Measurements from ENCODE around the gene SLC46A1.

The SLC46A1 gene

DNA sequence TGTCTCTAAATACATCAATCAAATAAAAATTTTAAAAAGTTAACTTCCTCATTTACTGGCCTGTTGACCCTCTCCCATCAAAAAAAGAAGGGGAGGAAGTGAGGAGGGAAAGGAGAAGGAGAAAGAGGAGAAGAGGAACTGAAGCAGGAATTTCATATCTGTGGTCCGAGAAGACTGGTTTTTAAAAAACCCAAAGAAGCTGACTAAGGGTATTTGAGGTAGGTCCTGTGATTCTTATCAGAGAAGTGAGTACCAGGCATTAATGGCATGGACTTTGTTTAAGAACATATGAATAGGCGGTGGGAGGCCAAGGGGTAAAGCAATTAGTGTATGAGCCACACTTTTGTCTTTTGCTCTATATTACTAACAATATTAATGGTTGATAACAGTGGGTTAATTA, 2.0 kb downstream of the SLC46A1 start:
- no peak for DNase-seq

DNA sequence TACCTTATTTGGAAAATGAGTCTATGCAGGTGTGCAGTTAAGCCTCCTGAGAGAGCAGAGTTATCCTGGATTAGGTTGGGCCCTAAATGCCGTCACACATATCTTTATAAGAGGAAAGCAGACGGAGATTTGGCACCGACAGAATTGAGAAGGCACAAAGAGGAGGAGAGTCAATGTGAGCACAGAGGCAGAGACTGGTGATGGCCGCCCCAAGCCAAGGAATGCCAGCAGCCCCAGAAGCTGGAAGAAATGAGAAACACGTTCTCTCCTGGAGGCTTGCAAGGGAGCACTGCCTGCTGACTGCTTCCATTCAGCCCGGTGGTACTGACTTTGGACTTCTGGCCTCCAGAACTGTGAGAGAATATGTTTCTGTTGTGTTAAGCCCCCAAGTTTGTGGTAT, 3.2 kb downstream of the SLC46A1 start:
- DNase-seq: no peak

DNA sequence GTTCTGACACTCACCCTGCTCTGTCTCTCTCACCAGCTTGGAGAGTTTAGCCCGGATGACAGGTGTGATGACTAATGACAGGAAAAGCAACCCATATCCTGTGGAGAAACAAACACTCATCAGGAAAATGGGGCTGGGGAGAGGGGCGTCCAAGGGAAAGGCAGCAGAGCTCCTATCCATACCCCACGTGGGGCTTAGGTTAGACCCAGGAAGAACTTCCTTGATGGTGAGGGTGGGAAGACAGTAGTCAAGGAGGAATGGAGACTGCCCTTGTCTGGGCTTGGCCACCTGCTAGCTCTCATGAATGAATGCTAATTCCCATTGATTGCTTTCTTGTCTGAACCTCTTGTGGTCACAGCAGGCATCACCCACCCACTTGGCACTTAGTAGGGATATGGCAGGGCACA, 3.8 kb downstream of the SLC46A1 start:
- DNase-seq: no peak

DNA sequence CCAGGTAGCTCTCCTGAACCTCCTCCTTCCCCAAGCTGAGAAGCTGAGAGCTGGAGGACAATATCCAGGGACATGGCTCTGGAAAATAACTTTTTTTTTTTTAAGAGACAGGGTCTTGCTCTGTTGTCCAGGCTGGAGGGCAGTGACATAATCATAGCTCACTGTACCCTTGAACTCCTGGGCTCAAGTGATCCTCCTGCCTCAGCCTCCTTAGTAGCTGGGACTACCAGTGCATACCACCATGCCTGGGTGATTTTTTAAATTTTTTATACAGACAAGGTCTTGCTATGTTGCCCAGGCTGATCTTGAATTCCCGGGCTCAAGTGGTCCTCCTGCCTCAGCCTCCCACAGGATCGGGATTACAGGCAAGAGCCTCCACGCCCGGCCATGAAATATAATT, 6.2 kb downstream of the SLC46A1 start:
- no peak for DNase-seq

DNA sequence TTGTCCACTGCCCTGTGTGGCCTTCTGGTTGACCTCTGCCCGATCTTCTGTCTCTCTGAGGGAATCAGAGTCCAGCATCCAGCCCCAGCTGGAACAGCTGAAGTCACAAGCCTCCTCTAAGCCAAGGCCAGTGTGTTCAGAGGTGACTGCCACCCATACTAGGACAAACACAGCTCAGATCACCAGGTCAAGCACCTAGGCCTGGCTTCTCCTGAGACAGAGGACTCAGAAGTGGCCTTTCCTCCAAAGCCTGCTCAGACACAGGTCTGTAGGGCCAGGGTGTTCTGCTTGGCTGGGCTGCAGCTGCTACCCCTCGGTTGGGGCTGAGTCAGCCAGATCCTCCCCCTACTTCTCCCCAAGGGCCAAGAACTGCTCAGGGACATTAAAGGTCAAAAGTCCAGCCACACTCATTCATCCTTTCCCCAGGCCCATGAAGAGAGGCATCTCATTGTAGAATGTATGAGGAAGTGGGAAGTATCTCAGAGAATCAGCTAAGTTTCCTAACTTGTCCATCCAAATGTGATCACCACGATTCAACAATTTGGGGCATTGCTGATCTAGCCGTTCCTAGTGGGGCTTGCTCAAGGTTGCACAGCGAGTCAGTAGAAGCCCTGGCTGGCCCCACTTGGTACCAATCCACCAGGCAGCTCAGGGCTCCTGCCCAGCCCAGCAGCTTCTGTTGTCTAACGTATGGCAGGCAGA, 7.6 kb downstream of the SLC46A1 start:
- no peak for DNase-seq

DNA sequence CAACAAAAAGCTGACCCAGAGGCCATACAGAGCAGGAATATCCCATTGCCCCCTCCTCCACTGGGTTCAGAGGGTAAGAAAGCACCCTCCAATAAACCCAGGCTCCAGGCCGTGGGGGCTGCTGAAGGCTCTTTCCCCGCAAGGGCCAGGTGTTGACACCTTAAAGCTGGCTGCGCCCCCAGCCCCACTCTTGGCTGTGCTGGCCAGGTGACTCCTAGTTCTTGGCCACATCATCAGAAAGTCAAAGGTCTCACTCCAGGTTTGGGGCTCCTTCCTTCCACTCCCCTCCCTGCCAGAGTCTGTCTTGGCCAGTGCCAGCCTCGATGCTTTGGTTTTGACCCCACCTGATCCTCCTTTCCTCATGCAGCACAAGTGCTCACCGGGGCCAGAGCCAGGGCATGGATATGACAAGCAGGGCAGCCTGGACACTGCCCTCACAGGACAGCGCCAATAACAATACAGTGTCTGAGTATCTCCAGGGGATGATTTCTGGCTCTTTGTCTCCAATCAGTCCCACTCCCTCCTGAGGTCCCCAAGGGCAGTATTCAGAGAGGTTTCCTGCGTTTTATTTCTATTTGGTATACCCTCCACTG, 8.2 kb downstream of the SLC46A1 start:
- DNase-seq: no peak

DNA sequence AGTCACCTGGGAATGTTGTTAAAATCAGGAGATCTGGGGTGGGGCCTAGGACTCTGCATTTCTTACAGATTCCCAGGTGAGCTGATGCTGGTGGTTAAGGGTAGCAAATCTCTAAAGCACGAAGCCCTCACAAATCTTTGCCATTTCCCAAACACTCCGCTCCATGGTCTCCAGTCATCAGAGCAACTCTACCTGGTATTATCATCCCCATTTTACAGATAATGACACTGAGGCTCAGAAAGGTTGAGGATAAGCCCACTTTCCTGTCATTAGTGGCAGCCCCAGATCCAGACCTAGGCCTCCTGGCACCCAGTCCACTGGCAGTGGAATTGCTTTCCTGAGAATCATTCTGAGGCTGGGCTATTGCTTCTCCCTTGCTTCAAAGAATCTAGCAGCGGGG, 8.7 kb downstream of the SLC46A1 start:
- DNase-seq: no peak

DNA sequence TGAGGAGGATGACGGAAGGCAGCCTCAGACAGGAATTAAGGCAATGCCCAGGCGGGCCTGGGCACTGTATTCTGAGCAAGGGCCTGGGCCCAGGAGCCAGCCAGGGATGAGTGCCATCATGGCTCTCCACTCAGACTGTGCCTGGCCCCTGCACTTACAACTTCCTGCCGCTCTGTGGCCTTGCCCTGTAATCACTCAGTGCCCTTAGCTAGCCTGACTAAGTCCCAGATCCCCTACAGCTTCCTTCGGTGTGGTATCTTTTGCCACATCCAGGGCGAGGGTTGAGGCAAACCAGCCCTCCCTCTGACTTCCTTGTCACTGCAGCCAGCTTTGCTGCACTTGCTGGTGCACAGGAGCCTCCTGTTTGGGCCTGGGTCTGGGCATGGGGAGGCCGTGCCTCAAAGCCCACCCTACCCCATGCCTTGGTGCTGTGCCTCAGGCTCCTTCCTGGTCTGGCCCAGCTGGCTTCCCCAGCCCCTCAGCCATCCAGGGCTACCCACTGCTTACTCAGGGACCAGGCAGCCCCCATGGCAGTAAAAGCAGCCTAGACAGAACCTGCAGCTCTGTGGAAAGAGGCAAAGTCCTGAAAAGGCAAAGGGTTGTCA, 9.3 kb downstream of the SLC46A1 start:
- DNase-seq: no peak

DNA sequence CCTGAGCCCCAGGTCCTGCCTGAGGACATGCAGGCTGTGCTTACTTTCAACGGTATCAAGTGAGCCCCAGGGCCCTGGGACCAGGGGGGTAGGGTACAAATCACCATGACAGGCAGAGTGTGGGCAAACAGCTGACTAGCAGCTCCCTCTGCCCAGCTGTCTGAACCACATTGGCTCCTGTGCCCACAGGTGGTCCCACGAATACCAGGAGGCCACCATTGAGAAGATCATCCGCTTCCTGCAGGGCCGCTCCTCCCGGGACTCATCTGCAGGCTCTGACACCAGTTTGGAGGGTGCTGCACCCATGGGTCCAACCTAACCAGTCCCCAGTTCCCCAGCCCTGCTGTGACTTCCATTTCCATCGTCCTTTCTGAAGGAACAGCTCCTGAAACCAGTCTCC, 10.0 kb downstream of the SLC46A1 start:
- DNase-seq: no peak

DNA sequence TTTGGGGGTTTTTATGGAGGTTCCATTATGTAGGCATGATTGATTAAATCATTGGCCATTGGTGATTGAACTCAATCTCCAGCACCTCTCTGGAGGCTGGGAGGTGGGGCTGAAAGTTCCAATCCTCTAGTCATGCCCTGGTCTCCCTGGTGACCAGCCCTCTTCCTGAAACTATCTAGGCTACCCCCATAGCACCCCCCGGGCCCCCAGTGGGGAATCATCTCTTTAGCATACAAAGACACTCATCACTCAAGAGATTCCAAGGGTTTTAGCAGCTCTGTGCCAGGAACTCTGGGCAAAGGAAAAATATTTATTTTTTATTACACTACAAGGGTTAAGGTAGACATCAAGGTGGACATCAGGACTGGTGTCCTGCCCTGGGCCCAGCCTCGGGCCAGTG, 10.6 kb downstream of the SLC46A1 start:
- DNase-seq: no peak

DNA sequence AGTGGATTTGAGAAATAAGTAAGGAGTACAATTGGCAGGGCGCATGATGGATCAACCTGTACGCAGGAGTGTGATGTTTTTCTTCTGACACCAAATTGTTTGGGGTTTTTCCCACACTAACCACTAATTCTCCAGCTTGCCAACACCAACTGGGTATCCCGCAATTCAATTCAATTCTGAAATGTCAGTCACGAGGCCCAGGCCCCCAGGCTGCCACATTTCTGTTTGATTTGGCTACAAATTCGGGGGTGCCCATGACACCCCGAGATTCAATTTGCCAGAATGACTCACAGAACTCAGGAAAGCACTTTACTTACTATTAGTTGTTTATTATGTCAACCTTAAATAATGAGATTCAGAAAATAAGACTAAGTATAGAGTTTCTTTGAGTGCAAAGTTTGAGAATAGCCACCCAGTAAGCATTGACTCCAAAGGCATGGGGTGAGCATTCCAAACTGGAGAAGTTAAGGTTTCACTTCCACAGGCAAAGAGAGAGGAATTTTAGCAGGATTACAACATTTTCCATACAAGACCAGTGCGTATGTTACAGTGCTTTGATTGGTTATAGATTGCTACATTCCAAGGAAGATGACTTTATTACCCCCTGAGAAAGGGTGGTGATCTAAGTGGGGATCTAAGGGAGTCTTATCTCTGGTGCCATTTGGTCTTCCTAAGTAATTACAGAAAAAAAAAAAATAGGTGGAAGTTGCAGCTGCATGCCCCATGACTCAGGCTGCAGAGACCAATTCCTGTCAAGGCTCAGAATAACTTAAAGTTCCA, 11.5 kb downstream of the SLC46A1 start:
- no peak for DNase-seq

DNA sequence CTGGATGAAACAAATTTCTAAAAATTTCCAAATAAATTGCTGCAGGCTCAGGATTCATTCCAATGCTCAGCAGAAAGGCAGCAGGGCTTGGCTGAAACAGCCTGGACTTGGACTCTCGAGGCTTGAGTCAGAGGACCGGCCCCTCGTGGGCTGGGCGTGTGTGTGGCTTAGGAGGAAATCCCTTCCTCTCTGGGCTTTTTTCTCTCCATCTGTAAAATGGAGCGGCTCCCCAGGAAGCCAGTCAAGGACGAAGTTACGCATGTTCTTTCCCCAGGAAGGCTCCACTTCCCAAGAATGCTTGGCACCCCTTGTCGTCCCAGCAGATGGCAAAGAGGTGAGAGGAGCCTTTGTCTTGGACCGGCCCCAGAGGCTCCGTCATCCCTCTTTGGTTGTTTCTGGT, 13.5 kb downstream of the SLC46A1 start:
- DNase-seq: no peak

DNA sequence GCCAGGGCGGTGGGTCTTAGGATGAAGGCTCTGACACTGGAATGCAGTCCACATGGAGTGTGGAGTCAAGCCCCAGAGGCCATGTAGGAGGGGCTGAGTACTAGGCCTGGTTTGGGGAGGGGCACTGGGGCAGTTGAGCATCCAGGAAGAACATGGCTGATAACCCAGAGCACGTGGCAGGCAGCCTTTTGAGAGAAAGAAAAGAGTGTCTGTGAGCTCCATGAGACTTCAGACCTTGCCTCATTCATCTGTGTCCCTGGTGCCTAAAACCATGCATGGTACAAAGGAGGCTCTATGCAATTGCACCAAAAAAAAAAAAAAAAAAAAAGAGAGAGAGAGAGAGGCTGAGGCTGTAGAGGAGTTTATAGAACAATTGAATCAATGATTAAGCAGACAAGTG, 14.6 kb downstream of the SLC46A1 start:
- no peak for DNase-seq

DNA sequence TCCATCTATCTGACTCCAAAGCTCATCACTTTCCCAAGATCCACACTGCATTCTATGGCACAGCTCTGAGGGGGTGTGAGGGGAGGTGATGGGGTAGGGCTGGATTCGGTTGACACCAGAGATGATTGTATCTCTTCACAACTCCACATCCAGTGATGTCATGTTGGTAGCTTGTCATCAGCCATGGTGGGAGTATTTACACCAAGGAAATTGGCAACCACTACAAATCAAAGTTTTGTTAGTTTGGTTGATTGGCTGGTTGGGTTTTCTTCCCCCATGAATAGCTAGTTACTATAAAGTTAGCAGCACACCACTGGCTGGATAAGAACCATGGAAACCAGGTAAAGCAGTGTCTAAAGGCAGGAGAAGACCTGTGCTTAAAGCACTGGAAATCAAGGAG, 15.0 kb downstream of the SLC46A1 start:
- DNase-seq: no peak

DNA sequence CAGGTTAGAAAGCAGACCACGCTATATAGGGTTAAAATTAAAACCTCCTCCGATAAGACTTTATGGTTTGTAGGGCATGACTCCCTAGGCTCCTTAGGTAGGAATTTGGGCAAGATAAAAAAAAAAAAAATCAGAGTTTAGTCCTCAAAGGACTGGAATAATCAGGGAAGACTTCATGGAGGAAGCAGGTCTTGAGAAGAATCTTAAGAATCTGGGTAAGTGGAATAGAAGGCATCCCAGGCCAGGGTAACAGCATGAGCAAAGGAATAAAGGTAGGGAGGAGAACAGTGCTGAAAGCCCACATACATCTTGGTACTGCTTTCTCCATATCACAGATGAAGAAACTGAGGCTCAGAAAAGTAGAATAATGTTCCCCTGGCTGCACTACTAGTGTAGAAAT, 15.4 kb downstream of the SLC46A1 start:
- DNase-seq: no peak

DNA sequence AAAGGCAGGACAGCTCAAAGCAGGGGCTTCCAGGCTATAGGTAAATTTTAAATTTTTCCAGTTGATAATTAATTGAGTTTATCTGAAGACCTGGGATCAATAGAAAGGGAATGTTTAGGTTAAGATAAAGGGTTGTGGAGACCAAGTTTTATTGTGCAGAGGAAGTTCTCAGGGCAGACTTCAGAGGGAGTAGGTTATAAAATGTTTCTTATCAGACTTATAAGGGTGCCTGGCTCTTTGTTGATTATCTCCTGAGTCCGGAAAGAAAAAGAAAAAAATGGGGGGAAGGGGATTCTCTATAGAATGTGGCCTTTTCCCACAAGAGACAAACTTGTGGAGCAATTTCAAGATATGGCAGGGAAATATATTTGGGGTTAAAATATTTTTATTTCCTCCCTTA, 15.9 kb downstream of the SLC46A1 start:
- DNase-seq: no peak

DNA sequence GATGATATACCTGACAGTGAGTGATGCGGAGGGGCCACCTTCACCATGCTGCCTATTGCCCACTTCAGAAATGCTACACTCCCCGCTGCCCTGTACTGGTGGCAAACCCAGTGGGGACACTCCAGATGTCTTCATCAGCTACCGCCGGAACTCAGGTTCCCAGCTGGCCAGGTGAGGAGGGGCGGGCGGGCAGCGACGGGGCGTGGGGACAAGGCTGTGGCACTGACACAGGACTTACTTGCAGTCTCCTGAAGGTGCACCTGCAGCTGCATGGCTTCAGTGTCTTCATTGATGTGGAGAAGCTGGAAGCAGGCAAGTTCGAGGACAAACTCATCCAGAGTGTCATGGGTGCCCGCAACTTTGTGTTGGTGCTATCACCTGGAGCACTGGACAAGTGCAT, 17.9 kb downstream of the SLC46A1 start:
- DNase-seq: no peak

DNA sequence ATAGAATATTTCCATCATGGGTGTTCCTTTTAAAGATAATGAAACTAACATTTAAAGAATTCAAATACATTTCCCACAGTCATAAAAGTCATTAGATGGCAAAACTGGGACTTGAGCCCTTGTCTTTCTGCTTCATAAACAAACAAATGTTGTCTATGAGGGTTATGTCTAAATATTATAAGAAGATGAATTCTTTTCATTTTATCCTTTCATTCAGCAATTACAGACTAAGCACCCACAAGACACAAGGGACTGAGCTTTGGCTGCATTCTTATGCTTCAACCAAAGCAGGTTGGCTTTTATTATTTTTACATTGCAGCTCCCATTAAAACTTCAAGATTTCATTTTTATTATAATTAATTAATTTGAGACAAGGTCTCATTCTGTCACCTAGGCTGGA, 19.6 kb downstream of the SLC46A1 start:
- DNase-seq: no peak

DNA sequence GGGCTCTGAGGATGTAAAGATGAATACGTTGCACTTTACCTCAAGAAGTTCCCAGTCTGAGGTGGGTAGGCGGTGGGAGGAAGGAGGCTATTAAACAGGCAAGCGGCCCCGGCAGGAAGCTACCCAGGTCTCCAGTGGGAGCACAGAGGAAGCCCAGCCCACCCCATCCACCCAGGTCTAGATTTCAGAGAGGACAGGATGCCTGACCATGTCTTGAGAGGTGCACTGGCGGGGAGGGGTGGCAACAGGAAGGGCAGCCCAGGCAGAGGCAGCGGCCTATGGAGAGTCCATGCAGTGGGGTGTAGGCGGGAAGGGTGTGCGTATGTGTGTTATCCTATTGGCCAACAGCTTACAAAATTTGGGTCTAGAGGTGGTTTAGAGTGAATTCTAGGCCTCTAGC, 20.6 kb downstream of the SLC46A1 start:
- no peak for DNase-seq

DNA sequence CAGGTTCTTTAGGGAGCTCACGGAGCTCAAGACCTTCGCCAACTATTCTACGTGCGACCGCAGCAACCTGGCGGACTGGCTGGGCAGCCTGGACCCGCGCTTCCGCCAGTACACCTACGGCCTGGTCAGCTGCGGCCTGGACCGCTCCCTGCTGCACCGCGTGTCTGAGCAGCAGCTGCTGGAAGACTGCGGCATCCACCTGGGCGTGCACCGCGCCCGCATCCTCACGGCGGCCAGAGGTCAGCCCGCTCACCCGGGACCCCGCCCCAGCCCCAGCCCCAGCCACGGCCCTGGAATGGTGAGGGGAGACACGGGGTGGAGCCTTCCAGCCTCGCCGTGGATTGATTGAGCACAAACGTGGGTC, 21.0 kb downstream of the SLC46A1 start:
- DNase-seq: no peak

DNA sequence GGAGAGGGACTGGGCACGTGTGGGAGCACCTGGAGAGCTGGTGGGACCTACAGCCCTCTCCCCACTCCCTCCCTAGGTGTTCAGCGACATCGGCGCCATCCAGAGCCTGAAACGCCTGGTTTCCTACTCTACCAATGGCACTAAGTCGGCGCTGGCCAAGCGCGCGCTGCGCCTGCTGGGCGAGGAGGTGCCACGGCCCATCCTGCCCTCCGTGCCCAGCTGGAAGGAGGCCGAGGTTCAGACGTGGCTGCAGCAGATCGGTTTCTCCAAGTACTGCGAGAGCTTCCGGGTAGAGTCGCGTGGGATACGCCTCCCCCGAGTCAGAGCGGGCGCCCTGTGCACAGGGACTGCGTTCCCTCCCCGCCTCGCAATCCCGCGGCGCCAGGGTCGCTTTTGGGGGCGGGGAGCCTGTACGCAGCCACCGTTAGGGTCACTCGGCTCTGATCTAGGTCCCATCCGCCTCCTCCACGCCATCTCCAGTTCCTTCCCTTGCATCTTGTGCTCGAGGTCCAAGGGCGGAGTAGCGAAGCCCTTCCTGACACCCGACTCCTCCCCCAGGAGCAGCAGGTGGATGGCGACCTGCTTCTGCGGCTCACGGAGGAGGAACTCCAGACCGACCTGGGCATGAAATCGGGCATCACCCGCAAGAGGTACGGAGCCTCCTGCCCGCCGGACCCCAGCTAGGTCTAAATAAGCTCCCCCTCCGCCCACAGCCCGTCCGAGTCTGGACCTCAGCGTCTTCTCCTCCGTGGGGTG, 21.6 kb downstream of the SLC46A1 start:
- peak; percentile 29 for DNase-seq

DNA sequence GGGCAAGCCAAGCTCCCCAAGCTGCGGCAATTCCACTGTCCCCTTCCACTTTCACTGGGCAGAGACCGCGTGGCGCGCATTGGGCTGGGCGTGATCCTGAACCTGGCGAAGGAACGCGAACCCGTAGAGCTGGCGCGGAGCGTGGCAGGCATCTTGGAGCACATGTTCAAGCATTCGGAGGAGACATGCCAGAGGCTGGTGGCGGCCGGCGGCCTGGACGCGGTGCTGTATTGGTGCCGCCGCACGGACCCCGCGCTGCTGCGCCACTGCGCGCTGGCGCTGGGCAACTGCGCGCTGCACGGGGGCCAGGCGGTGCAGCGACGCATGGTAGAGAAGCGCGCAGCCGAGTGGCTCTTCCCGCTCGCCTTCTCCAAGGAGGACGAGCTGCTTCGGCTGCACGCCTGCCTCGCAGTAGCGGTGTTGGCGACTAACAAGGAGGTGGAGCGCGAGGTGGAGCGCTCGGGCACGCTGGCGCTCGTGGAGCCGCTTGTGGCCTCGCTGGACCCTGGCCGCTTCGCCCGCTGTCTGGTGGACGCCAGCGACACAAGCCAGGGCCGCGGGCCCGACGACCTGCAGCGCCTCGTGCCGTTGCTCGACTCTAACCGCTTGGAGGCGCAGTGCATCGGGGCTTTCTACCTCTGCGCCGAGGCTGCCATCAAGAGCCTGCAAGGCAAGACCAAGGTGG, 24.7 kb downstream of the SLC46A1 start:
- DNase-seq: no peak
